IMR-90 (cell line): ENCODE data around the gene MAPKAP1. TPM values are rescaled to one million over a fixed set of nuclear protein-coding genes. Genes with fewer than 3 reads are reported as not detected.

Source experiments
- ATAC-seq: fragments of 200-7000 bp; cut with Tn5 transposase; 2 replicates; pipeline ENCODE4 v1.9.1; 2020; ENCODE audit warnings: low read depth, mild to moderate bottlenecking, moderate library complexity
- BruUV-seq: library from RNA; stranded (reverse); fragments of 400-500 nt; replicated peaks from 2 replicates; lab custom pipeline; 2021; lab: Mats Ljungman, UMichigan
- CTCF ChIA-PET: fragments of 300-600 bp; formaldehyde crosslinking; extraction: SDS; loops from one replicate; lab custom pipeline; 2021; ENCODE audit warnings: antibody characterized with exemption; lab: Yijun Ruan, JAX
- POLR2A ChIA-PET: fragments of 300-600 bp; sonication (Branson Sonifier 250); formaldehyde crosslinking; loops from one replicate; lab custom pipeline; 2022; ENCODE audit warnings: antibody characterized with exemption; ENCODE audit not compliant: unreplicated experiment; lab: Charles Lee
- DNase-seq: peaks from one replicate; pipeline ENCODE4 v3.0.0; 2013
- H2AFZ ChIP-seq: replicated peaks from 2 replicates; pipeline ENCODE3; 2013; ENCODE audit warnings: low read length, mild to moderate bottlenecking; ENCODE audit not compliant: poor library complexity
- H2AK5ac ChIP-seq: 2 replicates; pipeline ENCODE4 v1.6.1; 2013; ENCODE audit warnings: low read depth, low read length, inconsistent platforms
- H2AK9ac ChIP-seq: replicated peaks from 2 replicates; pipeline ENCODE3; 2013; ENCODE audit warnings: mild to moderate bottlenecking, low read depth, low read length, moderate library complexity; ENCODE audit not compliant: poor library complexity
- H2BK120ac ChIP-seq: 2 replicates; pipeline ENCODE4 v1.6.1; 2013; ENCODE audit warnings: low read depth, low read length, inconsistent platforms
- H2BK15ac ChIP-seq: 3 replicates; pipeline ENCODE4 v1.6.1; 2013; ENCODE audit warnings: low read depth, low read length, inconsistent platforms
- H2BK20ac ChIP-seq: 2 replicates; pipeline ENCODE4 v1.6.1; 2013; ENCODE audit warnings: low read depth, mild to moderate bottlenecking, inconsistent platforms, low read length, moderate library complexity
- H2BK5ac ChIP-seq: 2 replicates; pipeline ENCODE4 v1.6.1; 2013; ENCODE audit warnings: mild to moderate bottlenecking, low read depth, low read length, inconsistent platforms; ENCODE audit not compliant: poor library complexity, severe bottlenecking
- H3K14ac ChIP-seq: replicated peaks from 2 replicates; pipeline ENCODE4 v1.6.1; 2013; ENCODE audit warnings: low read depth, low read length, inconsistent platforms
- H3K18ac ChIP-seq: 2 replicates; pipeline ENCODE4 v1.6.1; 2013; ENCODE audit warnings: low read depth, low read length, control low read depth
- H3K23ac ChIP-seq: 2 replicates; pipeline ENCODE4 v1.6.1; 2013; ENCODE audit warnings: low read depth, low read length, inconsistent platforms
- H3K27ac ChIP-seq: 2 replicates; pipeline ENCODE4 v1.5.1; 2013; ENCODE audit warnings: mild to moderate bottlenecking, control low read depth, low read length; ENCODE audit not compliant: insufficient read depth
- H3K27me3 ChIP-seq: 2 replicates; pipeline ENCODE4 v1.6.1; 2013; ENCODE audit warnings: low read length; ENCODE audit not compliant: control insufficient read depth, insufficient read depth
- H3K36me3 ChIP-seq: 2 replicates; pipeline ENCODE4 v1.6.1; 2013; ENCODE audit warnings: low read length, mixed read lengths; ENCODE audit not compliant: control insufficient read depth, insufficient read depth
- H3K4ac ChIP-seq: 2 replicates; pipeline ENCODE4 v1.6.1; 2013; ENCODE audit warnings: low read depth, low read length, inconsistent platforms
- H3K4me1 ChIP-seq: 2 replicates; pipeline ENCODE4 v1.6.1; 2013; ENCODE audit warnings: low read length, mixed read lengths; ENCODE audit not compliant: control insufficient read depth, insufficient read depth
- H3K4me2 ChIP-seq: 2 replicates; pipeline ENCODE4 v1.6.1; 2013; ENCODE audit warnings: low read depth, mild to moderate bottlenecking, control low read depth, low read length, moderate library complexity
- H3K4me3 ChIP-seq: 2 replicates; pipeline ENCODE4 v1.5.1; 2013; ENCODE audit warnings: low read depth, mild to moderate bottlenecking, control low read depth, low read length, moderate library complexity; ENCODE audit not compliant: insufficient read depth
- H3K56ac ChIP-seq: 2 replicates; pipeline ENCODE4 v1.6.1; 2013; ENCODE audit warnings: low read length, inconsistent platforms; ENCODE audit not compliant: insufficient read depth; ENCODE audit errors: extremely low read depth
- H3K79me1 ChIP-seq, 2 experiments: 2 replicates each; pipeline ENCODE4 v1.6.1; 2013; ENCODE audit warnings: low read length in 2 of 2, inconsistent platforms in 1 of 2, low read depth in 1 of 2
- H3K9ac ChIP-seq: 2 replicates; pipeline ENCODE4 v1.6.1; 2013; ENCODE audit warnings: low read depth, low read length, control low read depth
- H3K9me1 ChIP-seq: 2 replicates; pipeline ENCODE4 v1.6.1; 2013; ENCODE audit warnings: low read length, inconsistent platforms; ENCODE audit not compliant: insufficient read depth
- H3K9me3 ChIP-seq: 2 replicates; pipeline ENCODE4 v1.6.1; 2013; ENCODE audit warnings: low read length; ENCODE audit not compliant: control insufficient read depth, insufficient read depth
- H4K20me1 ChIP-seq: 2 replicates; pipeline ENCODE4 v1.6.1; 2013; ENCODE audit warnings: low read length, inconsistent platforms; ENCODE audit not compliant: insufficient read depth
- H4K5ac ChIP-seq: 2 replicates; pipeline ENCODE4 v1.6.1; 2013; ENCODE audit warnings: mild to moderate bottlenecking, low read depth, low read length, control low read depth
- H4K8ac ChIP-seq, 2 experiments: 2 replicates each; pipeline ENCODE4 v1.6.1; 2013; ENCODE audit warnings: low read depth in 2 of 2, low read length in 2 of 2, control low read depth in 1 of 2, inconsistent platforms in 1 of 2
- H4K91ac ChIP-seq: 2 replicates; pipeline ENCODE4 v1.6.1; 2013; ENCODE audit warnings: low read depth, low read length, inconsistent platforms; ENCODE audit not compliant: insufficient read depth
- BHLHE40 ChIP-seq: fragments of 150-350 bp; IDR thresholded peaks from 2 replicates; pipeline ENCODE4 v1.6.1; 2016; ENCODE audit warnings: mild to moderate bottlenecking, low read depth, low read length
- CEBPB ChIP-seq: IDR thresholded peaks from 2 replicates; pipeline ENCODE4 v1.6.1; 2012; ENCODE audit warnings: low read depth, low read length, improper control_type of control experiment
- CHD1 ChIP-seq: IDR thresholded peaks from 2 replicates; pipeline ENCODE4 v1.6.1; 2012; ENCODE audit warnings: low read depth, low read length, improper control_type of control experiment
- FOS ChIP-seq: fragments of 150-350 bp; IDR thresholded peaks from 2 replicates; pipeline ENCODE4 v1.6.1; 2016; ENCODE audit warnings: low read depth, low read length
- MAFK ChIP-seq: IDR thresholded peaks from 2 replicates; pipeline ENCODE4 v1.6.1; 2012; ENCODE audit warnings: low read depth, low read length, improper control_type of control experiment
- MAZ ChIP-seq: IDR thresholded peaks from 2 replicates; pipeline ENCODE4 v1.6.1; 2012; ENCODE audit warnings: low read depth, mild to moderate bottlenecking, low read length, improper control_type of control experiment, moderate library complexity, borderline replicate concordance
- MXI1 ChIP-seq: IDR thresholded peaks from 2 replicates; pipeline ENCODE4 v1.6.1; 2012; ENCODE audit warnings: low read depth, mild to moderate bottlenecking, low read length, moderate library complexity, borderline replicate concordance
- NFE2L2 ChIP-seq: fragments of 150-350 bp; IDR thresholded peaks from 2 replicates; pipeline ENCODE4 v1.6.1; 2016; ENCODE audit warnings: low read depth, mild to moderate bottlenecking, low read length
- POLR2A ChIP-seq: IDR thresholded peaks from 2 replicates; pipeline ENCODE4 v1.6.1; 2012; ENCODE audit warnings: mild to moderate bottlenecking, low read depth, low read length
- RAD21 ChIP-seq: IDR thresholded peaks from 2 replicates; pipeline ENCODE4 v1.6.1; 2012; ENCODE audit warnings: low read length, improper control_type of control experiment
- RCOR1 ChIP-seq: IDR thresholded peaks from 2 replicates; pipeline ENCODE4 v1.6.1; 2012; ENCODE audit warnings: mild to moderate bottlenecking, low read length, improper control_type of control experiment; ENCODE audit not compliant: insufficient replicate concordance
- SMC3 ChIP-seq: fragments of 150-350 bp; IDR thresholded peaks from 2 replicates; pipeline ENCODE4 v1.6.1; 2016; ENCODE audit warnings: low read depth, mild to moderate bottlenecking, antibody characterized with exemption, low read length, moderate library complexity
- WGBS, 2 experiments: methylation state at CpG; one replicate each; pipeline versions ENCODE4 v1.1.5 to v1.1.7; 2013; ENCODE audit warnings: missing lambda C conversion rate in 2 of 2; ENCODE audit not compliant: insufficient read length in 1 of 2; ENCODE audit errors: extremely low coverage in 2 of 2; 5-methylcytosine and 5-hydroxymethylcytosine counted together
- dilution Hi-C: fragments of 300-500 bp; cut with HindIII; formaldehyde crosslinking; loops from one replicate; pipeline ENCODE4 v1.14.3; 2018; ENCODE audit warnings: low sequenced_read_pairs; ENCODE audit not compliant: unreplicated experiment
- in situ Hi-C: fragments of 300-500 bp; cut with MboI; formaldehyde crosslinking; loops from 3 replicates; pipeline ENCODE4 v1.14.3; 2019; ENCODE audit warnings: low sequenced_read_pairs, inconsistent platforms, mixed read lengths
- intact Hi-C: fragments of 100-400 bp; cut with micrococcal nuclease; formaldehyde crosslinking; loops from 2 replicates; pipeline ENCODE4 v1.10.0; 2022
- polyA plus RNA-seq, 3 experiments: library from polyadenylated mRNA; depleted of rRNA; stranded (reverse); fragments of >200 nt; gene quantifications; 2 replicates each; pipeline ENCODE4 v1.2.3, GENCODE V29; 2012; ENCODE audit warnings: low replicate concordance in 1 of 3
- total RNA-seq: library from RNA; depleted of rRNA; stranded (reverse); fragments of >200 nt; gene quantifications from 2 replicates; pipeline ENCODE4 v1.2.3, GENCODE V29; 2012
- TF ChIP-seq, protein P1 (sequence below): fragments of 150-350 bp; IDR thresholded peaks from 2 replicates; pipeline ENCODE4 v1.6.1; 2017; ENCODE audit warnings: mild to moderate bottlenecking, antibody characterized with exemption, low read length, low read depth
- TF ChIP-seq, protein P2 (sequence below): conservative IDR thresholded peaks from 2 replicates; pipeline ENCODE4 v1.5.1; 2012; ENCODE audit warnings: mild to moderate bottlenecking, low read depth, low read length, improper control_type of control experiment
- TF ChIP-seq, protein P3 (sequence below): fragments of 150-350 bp; IDR thresholded peaks from 2 replicates; pipeline ENCODE4 v1.6.1; 2016; ENCODE audit warnings: low read depth, mild to moderate bottlenecking, low read length, moderate library complexity, borderline replicate concordance

MAPKAP1 gene
- total and polyA plus RNA-seq, 2 of the 4 experiments (the other 2 are of a cell fraction): 87.2 to 158 TPM

DNA sequence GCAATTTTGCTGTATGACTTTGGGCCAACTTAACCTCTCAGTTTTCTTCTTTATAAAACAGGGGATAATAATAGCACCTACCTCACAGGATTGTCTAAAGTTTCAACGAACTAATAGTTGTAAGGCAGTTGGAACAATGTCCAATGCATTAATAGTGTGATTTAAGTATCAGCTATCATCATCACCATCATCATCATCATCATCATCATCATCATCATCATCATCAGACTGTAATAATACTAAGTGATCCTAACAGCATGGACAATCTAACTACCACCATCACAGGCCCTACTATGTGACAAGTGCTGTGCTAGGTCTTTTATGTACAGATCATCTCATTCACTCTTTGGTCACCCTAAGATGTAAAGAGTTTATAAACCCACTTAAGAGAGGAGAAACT lies 196.0 kb downstream of the MAPKAP1 start:
- H3K18ac ChIP-seq: peak overlapping the region; percentile 54
- H3K36me3 ChIP-seq: 0 out of 2 replicates have a peak, but pooled peaks cover 2% of the 10 kb centered on the region
- no peak overlapping the region for H2BK5ac ChIP-seq
- ChIA-PET POLR2A (no interaction called here), CTCF (no interaction called here)
- H3K27ac ChIP-seq: no peak overlapping the region
- no peak overlapping the region for H2BK120ac ChIP-seq
- no peak overlapping the region for H3K4me3 ChIP-seq
- no peak overlapping the region for H2AK5ac ChIP-seq
- no peak overlapping the region for H4K5ac ChIP-seq
- peaks cover 13% of the 10 kb centered on the region; the same call in 1 of the 2 replicates for H4K20me1 ChIP-seq
- H3K9me3 ChIP-seq: no peaks in the 10 kb centered on the region
- H3K4me2 ChIP-seq: no peak overlapping the region
- H3K14ac ChIP-seq: no peak overlapping the region
- H2AFZ ChIP-seq: no peak overlapping the region
- H3K9ac ChIP-seq: no peak overlapping the region
- ATAC-seq (no peak), DNase-seq (no peak)
- H4K8ac ChIP-seq: no peak overlapping the region
- intact Hi-C loops (no loop called here), dilution Hi-C loops (no loop called here), in situ Hi-C loops (no loop called here)
- no peak overlapping the region for H2BK20ac ChIP-seq
- H3K23ac ChIP-seq: no peak overlapping the region
- H3K9me1 ChIP-seq: peaks cover 21% of the 10 kb centered on the region
- WGBS, 2 experiments: no CpG with 5 or more reads among the region's 1 CpG
- no peak overlapping the region for H2AK9ac ChIP-seq
- H2BK15ac ChIP-seq: peak overlapping the region; percentile 64; the same call in 1 of the 3 replicates
- TF ChIP-seq POLR2A (no peak), RCOR1 (no peak), CEBPB (no peak), MAFK (no peak), MAZ (no peak), MXI1 (no peak), CHD1 (no peak), FOS (no peak), BHLHE40 (no peak), RAD21 (no peak), SMC3 (no peak), NFE2L2 (no peak)
- TF ChIP-seq, protein P1, sequence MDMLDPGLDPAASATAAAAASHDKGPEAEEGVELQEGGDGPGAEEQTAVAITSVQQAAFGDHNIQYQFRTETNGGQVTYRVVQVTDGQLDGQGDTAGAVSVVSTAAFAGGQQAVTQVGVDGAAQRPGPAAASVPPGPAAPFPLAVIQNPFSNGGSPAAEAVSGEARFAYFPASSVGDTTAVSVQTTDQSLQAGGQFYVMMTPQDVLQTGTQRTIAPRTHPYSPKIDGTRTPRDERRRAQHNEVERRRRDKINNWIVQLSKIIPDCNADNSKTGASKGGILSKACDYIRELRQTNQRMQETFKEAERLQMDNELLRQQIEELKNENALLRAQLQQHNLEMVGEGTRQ: no peak
- TF ChIP-seq, protein P2, sequence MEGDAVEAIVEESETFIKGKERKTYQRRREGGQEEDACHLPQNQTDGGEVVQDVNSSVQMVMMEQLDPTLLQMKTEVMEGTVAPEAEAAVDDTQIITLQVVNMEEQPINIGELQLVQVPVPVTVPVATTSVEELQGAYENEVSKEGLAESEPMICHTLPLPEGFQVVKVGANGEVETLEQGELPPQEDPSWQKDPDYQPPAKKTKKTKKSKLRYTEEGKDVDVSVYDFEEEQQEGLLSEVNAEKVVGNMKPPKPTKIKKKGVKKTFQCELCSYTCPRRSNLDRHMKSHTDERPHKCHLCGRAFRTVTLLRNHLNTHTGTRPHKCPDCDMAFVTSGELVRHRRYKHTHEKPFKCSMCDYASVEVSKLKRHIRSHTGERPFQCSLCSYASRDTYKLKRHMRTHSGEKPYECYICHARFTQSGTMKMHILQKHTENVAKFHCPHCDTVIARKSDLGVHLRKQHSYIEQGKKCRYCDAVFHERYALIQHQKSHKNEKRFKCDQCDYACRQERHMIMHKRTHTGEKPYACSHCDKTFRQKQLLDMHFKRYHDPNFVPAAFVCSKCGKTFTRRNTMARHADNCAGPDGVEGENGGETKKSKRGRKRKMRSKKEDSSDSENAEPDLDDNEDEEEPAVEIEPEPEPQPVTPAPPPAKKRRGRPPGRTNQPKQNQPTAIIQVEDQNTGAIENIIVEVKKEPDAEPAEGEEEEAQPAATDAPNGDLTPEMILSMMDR: no peak
- TF ChIP-seq, protein P3, sequence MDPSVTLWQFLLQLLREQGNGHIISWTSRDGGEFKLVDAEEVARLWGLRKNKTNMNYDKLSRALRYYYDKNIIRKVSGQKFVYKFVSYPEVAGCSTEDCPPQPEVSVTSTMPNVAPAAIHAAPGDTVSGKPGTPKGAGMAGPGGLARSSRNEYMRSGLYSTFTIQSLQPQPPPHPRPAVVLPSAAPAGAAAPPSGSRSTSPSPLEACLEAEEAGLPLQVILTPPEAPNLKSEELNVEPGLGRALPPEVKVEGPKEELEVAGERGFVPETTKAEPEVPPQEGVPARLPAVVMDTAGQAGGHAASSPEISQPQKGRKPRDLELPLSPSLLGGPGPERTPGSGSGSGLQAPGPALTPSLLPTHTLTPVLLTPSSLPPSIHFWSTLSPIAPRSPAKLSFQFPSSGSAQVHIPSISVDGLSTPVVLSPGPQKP: no peak
- H3K4ac ChIP-seq: no peak overlapping the region
- no peaks in the 10 kb centered on the region for H3K27me3 ChIP-seq
- H3K56ac ChIP-seq: no peak overlapping the region
- peaks cover 16 to 44% of the 10 kb centered on the region in 2 experiments for H3K79me1 ChIP-seq
- no TSS peak for BruUV-seq
- H4K91ac ChIP-seq: no peak overlapping the region
- H3K4me1 ChIP-seq: peaks cover 22% of the 10 kb centered on the region
